Lung (tissue), 12 donors: ENCODE measurements around the gene ASTN1. TPM values are rescaled to one million over a fixed set of nuclear protein-coding genes. Genes with fewer than 3 reads are reported as not detected.

ENCODE experiments used
- ATAC-seq: fragments of 200-7000 bp; cut with Tn5 transposase; one replicate; pipeline ENCODE4 v1.9.1; 2020; ENCODE audit warnings: moderate number of reproducible peaks; ENCODE audit not compliant: insufficient read depth, low FRiP score
- DNase-seq, 3 donors: peaks; one replicate each; pipeline ENCODE4 v3.0.0-alpha.2; 2013 to 2017
- H3K27ac ChIP-seq, 2 donors: one replicate each; pipeline ENCODE4 v1.5.1; 2013; ENCODE audit warnings: mild to moderate bottlenecking in 2 of 2, moderate library complexity in 2 of 2, control low read depth in 1 of 2, inconsistent platforms in 1 of 2, low read depth in 1 of 2, low read length in 1 of 2
- H3K27me3 ChIP-seq, 3 donors: one replicate each; pipeline ENCODE4 v1.5.1; 2013; ENCODE audit warnings: low read length in 2 of 3; ENCODE audit not compliant: control insufficient read depth in 3 of 3, insufficient read depth in 3 of 3
- H3K36me3 ChIP-seq, 4 donors: one replicate each; pipeline ENCODE4 v1.5.1; 2013; ENCODE audit warnings: low read length in 4 of 4, mild to moderate bottlenecking in 1 of 4, moderate library complexity in 1 of 4; ENCODE audit not compliant: control insufficient read depth in 4 of 4, insufficient read depth in 4 of 4
- H3K4me1 ChIP-seq, 5 donors: one replicate each; pipeline ENCODE4 v1.5.1; 2013; ENCODE audit warnings: low read length in 5 of 5, mild to moderate bottlenecking in 2 of 5, moderate library complexity in 1 of 5; ENCODE audit not compliant: control insufficient read depth in 5 of 5, insufficient read depth in 5 of 5
- H3K4me3 ChIP-seq: one replicate; pipeline ENCODE4 v1.5.1; 2013; ENCODE audit warnings: mild to moderate bottlenecking, control low read depth, moderate library complexity
- H3K9ac ChIP-seq, 2 donors: one replicate each; pipeline ENCODE4 v1.5.1; 2013; ENCODE audit warnings: low read length in 2 of 2, control low read depth in 1 of 2; ENCODE audit not compliant: insufficient read depth in 1 of 2
- H3K9me3 ChIP-seq, 4 donors: one replicate each; pipeline ENCODE4 v1.5.1; 2013; ENCODE audit warnings: low read length in 3 of 4, mild to moderate bottlenecking in 1 of 4, moderate library complexity in 1 of 4; ENCODE audit not compliant: control insufficient read depth in 4 of 4, insufficient read depth in 3 of 4
- CTCF ChIP-seq: IDR thresholded peaks from 2 replicates; pipeline ENCODE4 v1.5.1; 2012; ENCODE audit warnings: mild to moderate bottlenecking; ENCODE audit errors: control extremely low read depth, extremely low read depth
- WGBS, 2 donors: extraction: QIAGEN DNeasy Blood & Tissue Kit; methylation state at CpG; one replicate each; pipeline ENCODE4 v1.1.7; 2013; 5-methylcytosine and 5-hydroxymethylcytosine counted together
- polyA plus RNA-seq, 2 donors: library from polyadenylated mRNA; stranded (reverse); fragments of 200-250 nt; gene quantifications; one replicate each; pipeline ENCODE4 v1.2.1, GENCODE V29; 2013
- total RNA-seq, 2 donors: library from RNA; depleted of rRNA in 1 of 2; stranded (reverse); fragments of >200 nt in 1 of 2; gene quantifications; one replicate each; pipeline ENCODE4 v1.2.1, GENCODE V29; 2014 to 2021
- donor health status: control.
- donor health status: control.
- donor health status: Bipolar disorder and iron deficiency.
- donor health status: healthy.
- donor health status: DM: yes; HTN: yes; CAD: no.

The ASTN1 gene
- total and polyA plus RNA-seq, 4 donors, result 0.03 to 3.6 (median 0.08) TPM

- Histone ChIP-seq H3K4me1 (no peaks in the 10 kb centered on the region), H3K4me3 (no peak overlapping the region), H3K9ac (no peak overlapping the region), H3K27ac (no peak overlapping the region), H3K9me3 (no peaks in the 10 kb centered on the region), H3K27me3 (no peaks in the 10 kb centered on the region), H3K36me3 (no peaks in the 10 kb centered on the region)
- WGBS, 2 donors, result 70 to 78% methylated on average over 2 of the region's 2 CpGs
- ATAC-seq, result no peak
- no peak for TF ChIP-seq CTCF
- no peak for DNase-seq
Observed at GRCh38 chr1:176939993-176940392, 224.5 kb downstream of the ASTN1 start.

GRCh38 chr1:176938375-176938774 lies 226.1 kb downstream of the ASTN1 start:
- no peak overlapping the region for H3K27ac ChIP-seq
- peaks cover 0 to 2% (median 0%) of the 10 kb centered on the region in 5 donors for H3K4me1 ChIP-seq
- H3K9me3 ChIP-seq, result no peaks in the 10 kb centered on the region
- H3K27me3 ChIP-seq, result no peaks in the 10 kb centered on the region
- 94 to 96% methylated on average over 1 of the region's 1 CpG for WGBS, 2 donors
- ATAC-seq (no peak), DNase-seq (no peak)
- no peak overlapping the region for H3K9ac ChIP-seq
- no peak overlapping the region for H3K4me3 ChIP-seq
- no peaks in the 10 kb centered on the region for H3K36me3 ChIP-seq
- TF ChIP-seq CTCF, result no peak

- H3K9me3 ChIP-seq, result no peaks in the 10 kb centered on the region
- H3K27ac ChIP-seq, result no peak overlapping the region
- no peak for TF ChIP-seq CTCF
- H3K9ac ChIP-seq, result no peak overlapping the region
- no peak overlapping the region for H3K4me3 ChIP-seq
- no peak for DNase-seq
- 93 to 96% methylated on average over 4 of the region's 4 CpGs for WGBS, 2 donors
- ATAC-seq, result no peak
- no peaks in the 10 kb centered on the region for H3K27me3 ChIP-seq
- H3K4me1 ChIP-seq, result peaks cover 0 to 2% (median 0%) of the 10 kb centered on the region in 5 donors
- H3K36me3 ChIP-seq, result no peaks in the 10 kb centered on the region
Observed at GRCh38 chr1:176934370-176934769, 230.1 kb downstream of the ASTN1 start.
